ENCODE results near the gene CHST6. TPM values are rescaled to one million over a fixed set of nuclear protein-coding genes. Genes with fewer than 3 reads are reported as not detected.

Gene CHST6
- polyA plus RNA-seq, 4 donors = 1.0 to 10.1 (median 5.0) TPM

GRCh38 chr16:75486014-75486675, 9.1 kb downstream of the CHST6 start:
- Histone ChIP-seq H3K9me3 (ENCODE audit: control insufficient read depth in 2 of 2, insufficient read depth in 1 of 2, low read depth in 1 of 2, low read length in 1 of 2) (no peaks in the 10 kb centered on the region), H3K4me3 (ENCODE audit: low read depth in 1 of 3, low read length in 3 of 3) (no peak overlapping the region), H3K27me3 (ENCODE audit: control insufficient read depth in 3 of 3, insufficient read depth in 3 of 3, low read length in 3 of 3) (no peaks in the 10 kb centered on the region), H3K36me3 (ENCODE audit: control insufficient read depth in 3 of 3, insufficient read depth in 2 of 3, low read depth in 1 of 3, low read length in 3 of 3) (no peaks in the 10 kb centered on the region), H3K4me1 (ENCODE audit: control insufficient read depth in 3 of 3, insufficient read depth in 2 of 3, low read depth in 1 of 3, low read length in 2 of 3) (peaks cover 0 to 16% (median 7%) of the 10 kb centered on the region in 3 donors), H3K27ac (ENCODE audit: low read depth in 1 of 3, low read length in 2 of 3) (peak overlapping the region in 2 of 3 donors; percentile 36 to 40)
- 15 to 65% (median 31%) methylated on average over 9 of the region's 9 CpGs for WGBS, 3 donors
- DNase-seq = peak; percentile 81 to 85
- FAIRE-seq = no peak

DNA sequence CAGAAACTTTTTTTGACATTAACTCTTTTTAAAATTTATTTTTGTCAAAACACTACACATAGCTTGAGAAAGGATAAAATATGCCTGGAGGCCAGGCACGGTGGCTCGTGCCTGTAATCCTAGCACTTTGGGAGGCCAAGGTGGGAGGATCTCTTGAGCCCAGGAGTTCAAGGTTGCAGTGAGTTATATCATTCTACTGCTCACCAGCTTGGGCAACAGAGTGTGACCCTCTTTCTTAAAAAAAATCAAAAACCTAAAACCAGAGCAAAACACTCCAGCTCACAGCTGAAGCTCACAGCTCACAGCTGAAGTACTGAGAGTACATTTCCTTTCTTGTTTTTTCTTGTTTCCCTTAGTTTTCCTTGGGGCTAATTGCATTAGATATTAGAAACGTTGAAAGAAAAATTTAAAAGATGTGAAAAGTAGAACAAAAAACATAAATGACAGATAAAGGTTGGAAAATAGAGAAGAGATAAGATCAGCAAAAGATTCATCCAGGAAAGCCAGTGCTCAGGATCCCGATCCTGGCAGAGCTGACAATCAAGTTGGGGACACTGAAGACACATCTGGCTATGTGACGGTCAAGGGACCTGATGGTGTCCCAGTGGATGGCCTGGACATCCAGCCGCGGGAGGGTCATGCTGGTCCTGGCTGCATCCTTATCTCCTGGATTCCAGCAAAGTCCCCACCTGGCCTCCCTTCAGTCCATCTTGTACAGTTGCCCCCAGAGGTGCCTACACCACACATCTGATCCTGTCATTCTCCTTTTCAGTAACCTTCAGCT, 9.8 kb downstream of the CHST6 start:
- Histone ChIP-seq H3K4me1 (ENCODE audit: control insufficient read depth in 3 of 3, insufficient read depth in 2 of 3, low read depth in 1 of 3, low read length in 2 of 3) (peaks cover 0 to 16% (median 7%) of the 10 kb centered on the region in 3 donors), H3K4me3 (ENCODE audit: low read depth in 1 of 3, low read length in 3 of 3) (no peak overlapping the region), H3K9me3 (ENCODE audit: control insufficient read depth in 2 of 2, insufficient read depth in 1 of 2, low read depth in 1 of 2, low read length in 1 of 2) (no peaks in the 10 kb centered on the region), H3K36me3 (ENCODE audit: control insufficient read depth in 3 of 3, insufficient read depth in 2 of 3, low read depth in 1 of 3, low read length in 3 of 3) (no peaks in the 10 kb centered on the region), H3K27ac (ENCODE audit: low read depth in 1 of 3, low read length in 2 of 3) (peak overlapping the region in 1 of 3 donors; percentile 40), H3K27me3 (ENCODE audit: control insufficient read depth in 3 of 3, insufficient read depth in 3 of 3, low read length in 3 of 3) (no peaks in the 10 kb centered on the region)
- no peak for DNase-seq
- 67 to 86% (median 81%) methylated on average over 7 of the region's 7 CpGs for WGBS, 3 donors
- no peak for FAIRE-seq

DNA sequence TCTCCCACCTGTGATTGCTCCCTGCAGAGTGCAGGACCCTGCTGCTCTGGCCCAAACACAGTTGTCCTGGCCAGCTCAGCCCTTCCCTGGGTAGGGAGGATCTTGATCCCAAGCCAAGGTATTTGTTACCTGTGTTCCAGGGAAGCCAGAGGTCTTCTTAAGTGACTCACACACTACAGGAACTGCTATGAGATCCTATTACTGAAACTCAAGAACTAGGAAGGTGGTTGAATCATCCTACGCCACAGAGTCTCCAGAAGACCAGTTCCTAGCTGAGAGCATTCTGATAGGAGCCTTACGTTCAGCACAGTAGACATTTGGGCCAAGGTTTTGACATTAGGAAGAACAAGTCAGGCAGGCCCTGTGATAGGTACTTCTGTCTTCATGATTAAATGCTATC, 12.0 kb downstream of the CHST6 start:
- peak in 1 of 2 donors; percentile 55 for DNase-seq
- FAIRE-seq = no peak
- Histone ChIP-seq H3K27me3 (ENCODE audit: control insufficient read depth in 3 of 3, insufficient read depth in 3 of 3, low read length in 3 of 3) (no peaks in the 10 kb centered on the region), H3K4me3 (ENCODE audit: low read depth in 1 of 3, low read length in 3 of 3) (no peak overlapping the region), H3K9me3 (ENCODE audit: control insufficient read depth in 2 of 2, insufficient read depth in 1 of 2, low read depth in 1 of 2, low read length in 1 of 2) (no peaks in the 10 kb centered on the region), H3K36me3 (ENCODE audit: control insufficient read depth in 3 of 3, insufficient read depth in 2 of 3, low read depth in 1 of 3, low read length in 3 of 3) (no peaks in the 10 kb centered on the region), H3K4me1 (ENCODE audit: control insufficient read depth in 3 of 3, insufficient read depth in 2 of 3, low read depth in 1 of 3, low read length in 2 of 3) (peaks cover 0 to 16% (median 7%) of the 10 kb centered on the region in 3 donors), H3K27ac (ENCODE audit: low read depth in 1 of 3, low read length in 2 of 3) (no peak overlapping the region)
- 46 to 71% (median 66%) methylated on average over 2 of the region's 2 CpGs for WGBS, 3 donors

DNA sequence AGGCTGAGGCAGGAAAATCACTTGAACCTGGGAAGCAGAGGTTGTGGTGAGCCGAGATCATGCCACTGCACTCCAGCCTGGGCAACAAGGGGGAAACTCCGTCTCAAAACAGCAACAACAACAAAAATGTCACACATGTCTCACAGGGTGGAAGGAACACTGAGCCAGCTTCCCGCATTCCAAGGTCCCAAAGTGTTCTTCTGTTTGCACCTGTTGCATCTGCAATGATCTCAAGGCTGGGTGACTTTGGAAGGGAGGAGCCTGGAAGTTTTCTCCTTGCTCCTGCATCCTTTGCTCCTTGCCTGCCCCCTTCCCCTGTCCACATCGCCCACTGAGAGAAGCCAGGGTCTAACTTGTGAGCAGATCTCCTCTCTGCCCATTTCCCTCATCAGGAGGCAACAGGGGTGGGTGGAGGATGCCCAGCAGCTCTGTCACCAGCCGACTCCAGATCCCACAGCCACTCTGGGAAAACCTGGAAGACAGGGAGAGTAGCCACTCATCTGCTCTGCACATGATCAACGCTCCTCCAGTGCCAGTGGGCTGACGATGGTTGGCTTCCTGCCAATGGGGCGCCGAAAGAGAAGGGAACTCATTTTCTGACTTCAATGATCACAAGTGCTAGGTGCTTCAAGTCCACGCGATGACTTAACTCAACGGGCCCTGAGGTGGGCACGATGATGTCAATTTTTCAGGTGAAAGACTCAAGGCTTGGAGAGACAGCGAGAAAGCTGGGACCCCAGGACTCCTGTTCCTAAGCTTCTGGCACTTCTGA, 12.6 kb downstream of the CHST6 start:
- no peak overlapping the region for H3K4me3 ChIP-seq (ENCODE audit: low read depth in 1 of 3, low read length in 3 of 3)
- DNase-seq = no peak
- no peaks in the 10 kb centered on the region for H3K27me3 ChIP-seq (ENCODE audit: control insufficient read depth in 3 of 3, insufficient read depth in 3 of 3, low read length in 3 of 3)
- H3K27ac ChIP-seq (ENCODE audit: low read depth in 1 of 3, low read length in 2 of 3) = no peak overlapping the region
- 67 to 81% (median 73%) methylated on average over 14 of the region's 14 CpGs for WGBS, 3 donors
- no peak for FAIRE-seq
- no peaks in the 10 kb centered on the region for H3K9me3 ChIP-seq (ENCODE audit: control insufficient read depth in 2 of 2, insufficient read depth in 1 of 2, low read depth in 1 of 2, low read length in 1 of 2)
- peaks cover 0 to 16% (median 7%) of the 10 kb centered on the region in 3 donors for H3K4me1 ChIP-seq (ENCODE audit: control insufficient read depth in 3 of 3, insufficient read depth in 2 of 3, low read depth in 1 of 3, low read length in 2 of 3)
- no peaks in the 10 kb centered on the region for H3K36me3 ChIP-seq (ENCODE audit: control insufficient read depth in 3 of 3, insufficient read depth in 2 of 3, low read depth in 1 of 3, low read length in 3 of 3)

- FAIRE-seq (no peak), DNase-seq (no peak)
- H3K4me1 ChIP-seq (ENCODE audit: control insufficient read depth in 3 of 3, insufficient read depth in 2 of 3, low read depth in 1 of 3, low read length in 2 of 3) = peaks cover 0 to 8% (median 3%) of the 10 kb centered on the region in 3 donors
- H3K36me3 ChIP-seq (ENCODE audit: control insufficient read depth in 3 of 3, insufficient read depth in 2 of 3, low read depth in 1 of 3, low read length in 3 of 3) = no peaks in the 10 kb centered on the region
- 85 to 93% (median 86%) methylated on average over 7 of the region's 7 CpGs for WGBS, 3 donors
- no peaks in the 10 kb centered on the region for H3K27me3 ChIP-seq (ENCODE audit: control insufficient read depth in 3 of 3, insufficient read depth in 3 of 3, low read length in 3 of 3)
- H3K9me3 ChIP-seq (ENCODE audit: control insufficient read depth in 2 of 2, insufficient read depth in 1 of 2, low read depth in 1 of 2, low read length in 1 of 2) = no peaks in the 10 kb centered on the region
- H3K4me3 ChIP-seq (ENCODE audit: low read depth in 1 of 3, low read length in 3 of 3) = no peak overlapping the region
- no peak overlapping the region for H3K27ac ChIP-seq (ENCODE audit: low read depth in 1 of 3, low read length in 2 of 3)
Measured at GRCh38 chr16:75481475-75481874, 13.8 kb downstream of the CHST6 start.

GRCh38 chr16:75479421-75479990, 15.7 kb downstream of the CHST6 start:
- no peaks in the 10 kb centered on the region for H3K36me3 ChIP-seq (ENCODE audit: control insufficient read depth in 3 of 3, insufficient read depth in 2 of 3, low read depth in 1 of 3, low read length in 3 of 3)
- no peak overlapping the region for H3K4me3 ChIP-seq (ENCODE audit: low read depth in 1 of 3, low read length in 3 of 3)
- no peaks in the 10 kb centered on the region for H3K9me3 ChIP-seq (ENCODE audit: control insufficient read depth in 2 of 2, insufficient read depth in 1 of 2, low read depth in 1 of 2, low read length in 1 of 2)
- FAIRE-seq (no peak), DNase-seq (no peak)
- 95 to 97% (median 97%) methylated on average over 43 to 47 of the region's 47 CpGs for WGBS, 3 donors
- H3K27ac ChIP-seq (ENCODE audit: low read depth in 1 of 3, low read length in 2 of 3) = no peak overlapping the region
- no peaks in the 10 kb centered on the region for H3K4me1 ChIP-seq (ENCODE audit: control insufficient read depth in 3 of 3, insufficient read depth in 2 of 3, low read depth in 1 of 3, low read length in 2 of 3)
- no peaks in the 10 kb centered on the region for H3K27me3 ChIP-seq (ENCODE audit: control insufficient read depth in 3 of 3, insufficient read depth in 3 of 3, low read length in 3 of 3)

- WGBS, 3 donors = 96 to 97% (median 96%) methylated on average over 74 to 80 of the region's 80 CpGs
- H3K4me1 ChIP-seq (ENCODE audit: control insufficient read depth in 3 of 3, insufficient read depth in 2 of 3, low read depth in 1 of 3, low read length in 2 of 3) = no peaks in the 10 kb centered on the region
- FAIRE-seq (no peak), DNase-seq (no peak)
- H3K4me3 ChIP-seq (ENCODE audit: low read depth in 1 of 3, low read length in 3 of 3) = no peak overlapping the region
- H3K27me3 ChIP-seq (ENCODE audit: control insufficient read depth in 3 of 3, insufficient read depth in 3 of 3, low read length in 3 of 3) = no peaks in the 10 kb centered on the region
- no peaks in the 10 kb centered on the region for H3K36me3 ChIP-seq (ENCODE audit: control insufficient read depth in 3 of 3, insufficient read depth in 2 of 3, low read depth in 1 of 3, low read length in 3 of 3)
- no peak overlapping the region for H3K27ac ChIP-seq (ENCODE audit: low read depth in 1 of 3, low read length in 2 of 3)
- H3K9me3 ChIP-seq (ENCODE audit: control insufficient read depth in 2 of 2, insufficient read depth in 1 of 2, low read depth in 1 of 2, low read length in 1 of 2) = no peaks in the 10 kb centered on the region
Measured at GRCh38 chr16:75478480-75479345, 16.5 kb downstream of the CHST6 start.
